Progenitor cell of endocrine pancreas (in vitro differentiated cells): Measurements from ENCODE around the gene TBC1D24. TPM values are rescaled to one million over a fixed set of nuclear protein-coding genes. Genes with fewer than 3 reads are reported as not detected.
A peak's percentile ranks its signal among the peaks of the same experiment; 100 is the strongest.

Experiments used
- DNase-seq: peaks from one replicate; pipeline ENCODE4 v3.0.0; 2021; ENCODE audit warnings: low spot score; ENCODE audit not compliant: unreplicated experiment
- H3K27ac Mint-ChIP-seq: 2 replicates; pipeline ENCODE4 v1.8.0; 2021; ENCODE audit warnings: mild to moderate bottlenecking, moderate library complexity, mixed read lengths
- H3K27me3 Mint-ChIP-seq: 2 replicates; pipeline ENCODE4 v1.8.0; 2021; ENCODE audit warnings: mixed read lengths
- H3K36me3 Mint-ChIP-seq: 2 replicates; pipeline ENCODE4 v1.8.0; 2022; ENCODE audit warnings: mixed read lengths; ENCODE audit not compliant: insufficient read depth
- H3K4me1 Mint-ChIP-seq: 2 replicates; pipeline ENCODE4 v1.8.0; 2021; ENCODE audit warnings: low read depth, mixed read lengths
- H3K4me3 Mint-ChIP-seq: 2 replicates; pipeline ENCODE4 v1.8.0; 2021; ENCODE audit warnings: low read depth, mild to moderate bottlenecking, moderate library complexity, mixed read lengths
- H3K9me3 Mint-ChIP-seq: 2 replicates; pipeline ENCODE4 v1.8.0; 2021; ENCODE audit warnings: low read depth, mixed read lengths
- CTCF ChIP-seq: fragments of 200-600 bp; sonication (generic); IDR thresholded peaks from one replicate; pipeline ENCODE4 v1.5.0; 2021; ENCODE audit warnings: antibody characterized with exemption, mild to moderate bottlenecking; ENCODE audit not compliant: unreplicated experiment
- total RNA-seq: library from RNA; stranded (reverse); gene quantifications from 2 replicates; pipeline ENCODE4 v1.2.1, GENCODE V29; 2021

Gene TBC1D24
- total RNA-seq, 1 donor from 2014 or later, result 23.8 TPM

- TF ChIP-seq CTCF, result no peak
- no peak overlapping the region for H3K27ac Mint-ChIP-seq
- DNase-seq, result no peak
- no peaks in the 10 kb centered on the region for H3K36me3 Mint-ChIP-seq
- H3K4me1 Mint-ChIP-seq, result peaks cover 11% of the 10 kb centered on the region
- H3K27me3 Mint-ChIP-seq, result peaks cover 18% of the 10 kb centered on the region
- H3K9me3 Mint-ChIP-seq, result no peaks in the 10 kb centered on the region
- peak overlapping the region; percentile 21 for H3K4me3 Mint-ChIP-seq
These were observed 4.3 kb upstream of the TBC1D24 start for GRCh38 chr16:2470603-2471015.

GRCh38 chr16:2471016-2471652 is 3.8 kb upstream of the TBC1D24 start, which contains the start of gene NTN3:
Gene NTN3, plus strand, starts transcription at chr16:2471297. Its CDS starts 405 bp downstream, at chr16:2471702.
- no peak for DNase-seq
- Mint-ChIP-seq H3K27ac (no peak within 1 kb of the TSS), H3K27me3 (peaks cover 18% of the 10 kb centered on the region), H3K4me3 (peak within 1 kb of the TSS; percentile 21), H3K4me1 (peaks cover 14% of the 10 kb centered on the region), H3K36me3 (no peaks in the 10 kb centered on the region), H3K9me3 (no peaks in the 10 kb centered on the region)
- TF ChIP-seq CTCF, result no peak

GRCh38 chr16:2471653-2472487 is 3.1 kb upstream of the TBC1D24 start:
- no peaks in the 10 kb centered on the region for H3K9me3 Mint-ChIP-seq
- no peak for DNase-seq
- no peak overlapping the region for H3K27ac Mint-ChIP-seq
- peaks cover 20% of the 10 kb centered on the region for H3K27me3 Mint-ChIP-seq
- no peaks in the 10 kb centered on the region for H3K36me3 Mint-ChIP-seq
- peaks cover 20% of the 10 kb centered on the region for H3K4me1 Mint-ChIP-seq
- no peak for TF ChIP-seq CTCF
- no peak overlapping the region for H3K4me3 Mint-ChIP-seq

- H3K9me3 Mint-ChIP-seq, result no peaks in the 10 kb centered on the region
- no peak overlapping the region for H3K27ac Mint-ChIP-seq
- no peak for TF ChIP-seq CTCF
- DNase-seq, result no peak
- no peaks in the 10 kb centered on the region for H3K36me3 Mint-ChIP-seq
- H3K4me3 Mint-ChIP-seq, result no peak overlapping the region
- peaks cover 23% of the 10 kb centered on the region for H3K4me1 Mint-ChIP-seq
- peaks cover 21% of the 10 kb centered on the region for H3K27me3 Mint-ChIP-seq
These were observed 2.5 kb upstream of the TBC1D24 start for GRCh38 chr16:2472488-2472864.

GRCh38 chr16:2472885-2473445 is 2.0 kb upstream of the TBC1D24 start:
- Mint-ChIP-seq H3K27ac (no peak overlapping the region), H3K9me3 (no peaks in the 10 kb centered on the region), H3K27me3 (peaks cover 21% of the 10 kb centered on the region), H3K4me1 (peaks cover 23% of the 10 kb centered on the region), H3K4me3 (peak overlapping the region; percentile 67), H3K36me3 (no peaks in the 10 kb centered on the region)
- no peak for TF ChIP-seq CTCF
- DNase-seq, result no peak
